Endothelial cell of umbilical vein (primary cell): ENCODE results near the gene ARL6IP4. TPM values are rescaled to one million over a fixed set of nuclear protein-coding genes. Genes with fewer than 3 reads are reported as not detected.

Experiments used
- BruUV-seq: library from RNA; stranded (reverse); fragments of 400-500 nt; replicated peaks from 2 replicates; lab custom pipeline; 2021; lab: Mats Ljungman, UMichigan
- CTCF ChIA-PET: fragments of 300-600, 350-600 bp; sonication (Branson Sonifier 250); formaldehyde crosslinking; loops from one replicate; lab custom pipeline; 2021; ENCODE audit warnings: antibody characterized with exemption, inconsistent platforms; lab: Charles Lee
- POLR2A ChIA-PET: fragments of 300-600, 350-600 bp; sonication (Branson Sonifier 250); formaldehyde crosslinking; loops from one replicate; lab custom pipeline; 2021; ENCODE audit warnings: antibody characterized with exemption, inconsistent platforms; lab: Charles Lee
- DNase-seq: peaks from one replicate; pipeline ENCODE4 v3.0.0-alpha.2; 2011; ENCODE audit warnings: low read depth, low spot score
- FAIRE-seq: peaks from 2 replicates; lab custom pipeline; 2011; peaks lifted over from hg19 to GRCh38; lab: Jason Lieb, UNC
- H2AFZ ChIP-seq: 2 replicates; pipeline ENCODE4 v1.6.0; 2012; ENCODE audit warnings: low read depth, low read length, control low read depth, inconsistent platforms
- H3K27ac ChIP-seq: 2 replicates; pipeline ENCODE4 v1.5.1; 2011; ENCODE audit warnings: low read depth, mild to moderate bottlenecking, control low read depth, low read length, moderate library complexity; ENCODE audit not compliant: insufficient read depth
- H3K27me3 ChIP-seq, 2 experiments: 2 replicates each; pipeline versions ENCODE4 v1.6.0 to v1.6.1; 2011; ENCODE audit warnings: low read length in 2 of 2, mixed read lengths in 1 of 2; ENCODE audit not compliant: control insufficient read depth in 2 of 2, insufficient read depth in 2 of 2
- H3K36me3 ChIP-seq, 2 experiments: 2 replicates in 1 of 2; 3 replicates in 1 of 2; pipeline ENCODE4 v1.5.1; 2011; ENCODE audit warnings: low read length in 2 of 2, mild to moderate bottlenecking in 1 of 2, moderate library complexity in 1 of 2; ENCODE audit not compliant: control insufficient read depth in 2 of 2, insufficient read depth in 2 of 2; ENCODE audit errors: extremely low read depth in 1 of 2
- H3K4me1 ChIP-seq: 3 replicates; pipeline ENCODE4 v1.5.1; 2011; ENCODE audit warnings: mild to moderate bottlenecking, low read length; ENCODE audit not compliant: control insufficient read depth, insufficient read depth; ENCODE audit errors: extremely low read depth
- H3K4me2 ChIP-seq: 2 replicates; pipeline ENCODE4 v1.6.1; 2011; ENCODE audit warnings: low read length, control low read depth, mixed read lengths; ENCODE audit not compliant: insufficient read depth
- H3K4me3 ChIP-seq, 3 experiments: fragments of 200-600 bp in 1 of 3; sonication (generic), shearing (Covaris generic) in 1 of 3; replicated peaks in 1 of 3; 2 replicates each; pipeline ENCODE4 v1.5.1; 2011 to 2016; ENCODE audit warnings: control low read depth in 3 of 3, low read length in 3 of 3, mild to moderate bottlenecking in 2 of 3, inconsistent platforms in 1 of 3, low read depth in 1 of 3, moderate library complexity in 1 of 3; ENCODE audit not compliant: insufficient read depth in 1 of 3
- H3K79me2 ChIP-seq: 2 replicates; pipeline ENCODE4 v1.6.0; 2012; ENCODE audit warnings: low read length, inconsistent platforms; ENCODE audit not compliant: control insufficient read depth, insufficient read depth
- H3K9ac ChIP-seq: replicated peaks from 2 replicates; pipeline ENCODE3; 2011; ENCODE audit warnings: low read length, control low read depth; ENCODE audit not compliant: insufficient read depth; ENCODE audit errors: extremely low read depth
- H3K9me1 ChIP-seq: replicated peaks from 3 replicates; pipeline ENCODE4 v1.6.0; 2011; ENCODE audit warnings: mild to moderate bottlenecking, low read length; ENCODE audit not compliant: control insufficient read depth, insufficient read depth; ENCODE audit errors: extremely low read depth
- H3K9me3 ChIP-seq: replicated peaks from 2 replicates; pipeline ENCODE4 v1.5.1; 2012; ENCODE audit warnings: low read length, inconsistent platforms; ENCODE audit not compliant: control insufficient read depth, insufficient read depth
- H4K20me1 ChIP-seq: replicated peaks from 2 replicates; pipeline ENCODE3; 2011; ENCODE audit warnings: mild to moderate bottlenecking, low read length; ENCODE audit not compliant: control insufficient read depth, insufficient read depth; ENCODE audit errors: extremely low read depth
- CTCF ChIP-seq, 2 donors: IDR thresholded peaks; 1 replicate in 1 of 2; 2 replicates in 1 of 2; pipeline ENCODE4 v1.5.1; 2011; ENCODE audit warnings: low read length in 2 of 2, mild to moderate bottlenecking in 2 of 2, moderate library complexity in 2 of 2, control low read depth in 1 of 2, inconsistent platforms in 1 of 2, low read depth in 1 of 2; ENCODE audit not compliant: insufficient read depth in 1 of 2; ENCODE audit errors: extremely low read depth in 1 of 2
- EZH2 ChIP-seq: IDR thresholded peaks from 2 replicates; pipeline ENCODE4 v1.6.1; 2012; ENCODE audit warnings: borderline replicate concordance, low read depth, mild to moderate bottlenecking, moderate library complexity, low read length, inconsistent platforms; ENCODE audit not compliant: severe bottlenecking
- FOS ChIP-seq: IDR thresholded peaks from 2 replicates; pipeline ENCODE4 v1.6.1; 2011; ENCODE audit warnings: mild to moderate bottlenecking, low read length, moderate library complexity, borderline replicate concordance; ENCODE audit not compliant: insufficient read depth
- JUN ChIP-seq: IDR thresholded peaks from 2 replicates; pipeline ENCODE4 v1.6.1; 2011; ENCODE audit warnings: borderline replicate concordance, low read depth; ENCODE audit not compliant: insufficient read length, insufficient read depth
- MAX ChIP-seq: IDR thresholded peaks from 2 replicates; pipeline ENCODE4 v1.6.1; 2011; ENCODE audit not compliant: insufficient read depth, insufficient read length
- MYC ChIP-seq: IDR thresholded peaks from one replicate; pipeline ENCODE4 v1.6.1; 2011; ENCODE audit warnings: mild to moderate bottlenecking, low read depth, low read length
- POLR2A ChIP-seq: IDR thresholded peaks from 2 replicates; pipeline ENCODE4 v1.6.1; 2012; ENCODE audit warnings: low read depth, mild to moderate bottlenecking, control low read depth, low read length
- POLR2AphosphoS5 ChIP-seq: IDR thresholded peaks from 2 replicates; pipeline ENCODE4 v1.6.1; 2012; ENCODE audit warnings: low read depth, mild to moderate bottlenecking, control low read depth, low read length, moderate library complexity; ENCODE audit not compliant: insufficient read depth
- dilution Hi-C: fragments of 300-500 bp; cut with MboI; formaldehyde crosslinking; loops from one replicate; pipeline ENCODE4 v1.15.0; 2019; ENCODE audit warnings: low sequenced_read_pairs; ENCODE audit not compliant: extremely low pct_ligation_motif_present
- intact Hi-C: fragments of 100-400 bp; cut with micrococcal nuclease; formaldehyde crosslinking; loops from one replicate; pipeline ENCODE4 v1.10.0; 2022
- polyA plus RNA-seq, 4 experiments: library from polyadenylated mRNA; depleted of rRNA in 3 of 4; stranded (reverse) in 3 of 4; unstranded in 1 of 4; fragments of >200 nt; gene quantifications; 2 replicates each; pipeline versions ENCODE4 v1.2.1 to v1.2.3, GENCODE V29; 2011 to 2012; ENCODE audit warnings: missing spikeins in 1 of 4
- total RNA-seq: library from RNA; stranded (reverse); gene quantifications from 2 replicates; pipeline ENCODE4 v1.2.3, GENCODE V29; 2021

ARL6IP4 gene
- total and polyA plus RNA-seq, 2 donors (not counting 3 experiments of a cell fraction or from before 2014, with no cell fraction given), result 193 to 226 TPM

- dilution Hi-C loops (no loop called here), intact Hi-C loops (no loop called here)
- H3K9ac ChIP-seq, result no peak overlapping the region
- CTCF ChIA-PET, result no interaction called here
- H3K4me2 ChIP-seq, result no peak overlapping the region
- H3K36me3 ChIP-seq, result peaks cover 0 to 2% of the 10 kb centered on the region in 2 experiments
- H2AFZ ChIP-seq, result no peak overlapping the region
- no TSS peak for BruUV-seq
- POLR2A ChIA-PET, result no interaction called here
- DNase-seq, result no peak
- no peak overlapping the region for H3K27ac ChIP-seq
- no peaks in the 10 kb centered on the region for H3K27me3 ChIP-seq
- H3K4me3 ChIP-seq, result no peak overlapping the region
- H3K79me2 ChIP-seq, result no peaks in the 10 kb centered on the region
- H3K9me1 ChIP-seq, result no peaks in the 10 kb centered on the region
- no peaks in the 10 kb centered on the region for H3K9me3 ChIP-seq
- peaks cover 12% of the 10 kb centered on the region for H3K4me1 ChIP-seq
- no peaks in the 10 kb centered on the region for H4K20me1 ChIP-seq
- no peak for FAIRE-seq
- TF ChIP-seq POLR2A (no peak), MAX (no peak), EZH2 (no peak), CTCF (IDR thresholded peaks at IDR 0.05; ENCODE audit: extremely low read depth in 1 of 2, insufficient read depth in 1 of 2, low read depth in 1 of 2, low read length in 2 of 2) (no peak), MYC (no peak), FOS (no peak), JUN (no peak), POLR2AphosphoS5 (no peak)
Observed at GRCh38 chr12:122960193-122960569, 20.3 kb upstream of the ARL6IP4 start.
